NCI-H774 (cell line): ENCODE measurements around the gene HDAC7.
A peak's percentile ranks its signal among the peaks of the same experiment; 100 is the strongest.
"Not testable (repeated sequence)": the region's sequence is repeated elsewhere in the genome, so short reads cannot be mapped to it uniquely, and the experiment has no call there.

Experiments
- DNase-seq: peaks from one replicate; lab custom pipeline; 2025; lab: John Stamatoyannopoulos, UW

The HDAC7 gene

DNA sequence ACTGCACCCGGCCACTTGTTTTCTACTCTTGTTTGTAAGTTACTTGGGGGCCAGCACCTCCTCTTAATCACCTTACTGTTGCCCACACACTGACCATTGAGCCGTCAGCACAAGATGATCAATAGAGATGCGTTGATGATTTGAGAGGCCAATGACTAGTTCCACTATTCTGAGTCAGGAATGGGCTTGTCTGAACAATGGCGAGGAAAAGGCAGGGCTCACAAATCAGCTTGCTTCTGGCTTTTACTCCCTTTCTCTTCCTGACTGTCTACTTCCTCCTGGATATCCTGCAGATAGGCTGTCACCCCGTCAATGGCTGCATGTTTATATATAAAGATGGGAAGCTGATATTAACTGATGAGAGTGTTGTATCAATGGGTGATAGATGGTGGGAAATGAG, 29.1 kb upstream of the HDAC7 start:
- no peak for DNase-seq

DNA sequence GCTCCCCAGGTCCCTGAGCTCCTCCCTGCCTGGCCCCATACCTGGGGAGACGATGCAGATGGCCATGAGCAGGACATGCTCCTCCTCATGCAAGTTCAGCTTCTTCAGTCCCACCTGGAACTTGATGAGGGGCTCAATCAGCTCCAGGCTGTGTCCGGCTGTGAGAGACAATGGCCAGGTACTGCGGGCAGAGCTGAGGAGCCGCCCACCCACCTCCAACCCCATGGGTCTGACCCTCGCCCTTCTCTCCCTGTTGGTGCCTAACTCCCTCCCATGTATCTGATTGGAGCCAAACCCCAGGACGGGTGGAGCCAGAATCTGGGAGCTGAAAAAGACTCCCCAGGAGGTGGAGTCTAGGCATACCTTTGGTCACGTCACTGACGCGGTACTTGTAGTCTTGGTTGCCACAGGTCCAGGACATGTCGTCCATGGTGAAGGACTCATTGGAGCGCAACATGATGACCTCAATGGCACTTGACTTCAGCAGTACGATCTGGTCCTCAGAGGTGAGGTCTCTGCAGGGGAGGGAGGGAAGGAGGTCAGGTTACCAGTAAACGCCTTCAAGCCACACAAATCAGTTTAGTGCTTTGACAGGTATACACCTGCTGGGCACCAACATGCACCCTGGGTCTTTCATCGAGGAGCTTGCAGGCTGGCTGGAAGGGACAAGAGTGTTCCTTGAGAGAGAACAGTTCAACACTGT, 26.7 kb upstream of the HDAC7 start:
- no peak for DNase-seq

DNA sequence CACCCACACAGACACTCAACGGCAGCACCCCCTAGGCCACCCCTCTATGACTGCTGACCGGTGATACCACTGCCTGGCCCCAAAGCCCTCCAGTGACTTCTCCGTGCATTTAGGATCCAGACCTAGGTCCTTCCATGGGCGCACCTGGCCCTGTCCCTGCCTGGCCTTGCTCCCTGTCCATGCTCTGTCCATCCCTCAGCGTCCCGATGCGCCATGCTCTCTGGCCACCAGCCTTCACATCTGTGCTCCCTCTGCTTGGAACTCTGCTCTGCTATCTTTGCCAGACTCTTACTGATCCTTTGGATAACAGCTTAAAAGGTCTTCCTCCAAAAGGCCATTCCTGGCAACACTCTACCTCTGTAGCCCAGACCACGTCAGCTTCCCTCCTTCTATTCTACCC, 25.4 kb upstream of the HDAC7 start:
- no peak for DNase-seq

DNA sequence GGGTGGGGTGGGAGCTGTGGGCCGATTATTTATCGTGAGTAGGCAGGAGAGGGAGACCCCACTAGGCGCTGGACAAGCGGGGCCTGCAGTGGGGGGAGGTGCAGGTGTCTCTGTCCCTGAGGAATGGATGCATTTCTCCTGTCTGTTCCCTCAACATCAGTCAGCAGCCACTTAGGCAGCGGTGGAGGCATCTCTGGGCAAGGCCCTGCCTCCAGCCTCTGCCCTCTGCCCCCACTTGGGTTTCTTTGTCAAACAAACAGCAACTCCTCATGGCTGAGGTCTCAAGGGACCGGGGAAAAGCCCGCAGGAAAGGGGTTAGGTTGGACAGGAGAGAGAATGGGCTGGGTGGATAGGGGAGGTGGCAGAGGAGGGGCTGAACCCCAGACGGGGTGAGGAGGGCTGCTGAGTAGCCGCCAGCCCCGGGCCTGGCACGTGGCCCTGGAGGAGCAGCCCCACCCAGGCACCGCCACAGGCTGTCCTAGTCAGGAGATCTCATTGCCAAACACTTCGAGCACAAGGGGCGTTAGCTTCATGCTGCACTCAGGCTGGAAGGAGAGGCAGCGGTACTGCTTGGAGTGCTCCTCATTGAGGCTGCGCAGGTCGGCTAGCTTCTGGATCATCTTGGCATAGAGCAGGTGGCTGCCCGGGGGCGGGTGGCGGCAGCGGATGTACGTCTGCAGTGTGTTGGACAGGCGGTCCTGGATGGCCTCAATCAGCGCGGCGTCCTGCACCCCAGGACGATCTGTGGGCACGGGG, 24.7 kb upstream of the HDAC7 start:
- DNase-seq: no peak

DNA sequence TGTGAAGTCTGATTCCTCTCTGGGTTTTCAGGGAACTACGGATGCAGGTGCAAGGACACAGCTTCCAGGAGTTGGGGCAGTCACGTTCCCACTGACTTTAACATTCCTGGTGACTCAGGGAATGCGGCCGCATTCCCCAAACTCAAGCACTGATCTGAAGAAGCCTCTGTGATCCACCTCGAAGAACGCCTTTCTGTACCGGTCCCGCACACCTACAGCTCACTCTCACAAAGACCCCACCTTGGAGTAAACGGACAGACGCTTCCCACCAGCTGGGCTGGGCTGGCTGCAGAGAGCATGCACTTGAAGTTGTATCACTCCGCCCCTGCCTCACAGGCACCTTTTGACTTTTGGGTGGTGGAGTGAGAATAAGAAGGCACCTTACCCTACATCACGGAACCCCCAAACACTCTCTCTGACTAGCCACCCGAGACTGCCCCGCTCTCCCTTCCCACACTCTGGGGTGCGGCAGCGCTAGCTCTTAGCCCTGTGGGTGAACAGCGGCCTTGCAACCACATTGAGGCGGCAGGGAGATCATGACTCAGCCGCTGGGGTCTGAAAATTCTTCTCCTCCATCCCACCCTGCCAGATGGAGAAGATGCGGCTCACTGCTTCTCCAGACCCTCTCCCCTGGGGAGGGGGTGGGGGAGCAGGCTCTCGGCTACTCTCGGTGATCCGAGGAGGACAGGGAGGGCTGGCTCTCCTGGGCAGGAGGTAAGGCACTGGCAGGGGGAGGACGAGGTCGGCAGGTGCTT, 23.7 kb upstream of the HDAC7 start:
- no peak for DNase-seq

DNA sequence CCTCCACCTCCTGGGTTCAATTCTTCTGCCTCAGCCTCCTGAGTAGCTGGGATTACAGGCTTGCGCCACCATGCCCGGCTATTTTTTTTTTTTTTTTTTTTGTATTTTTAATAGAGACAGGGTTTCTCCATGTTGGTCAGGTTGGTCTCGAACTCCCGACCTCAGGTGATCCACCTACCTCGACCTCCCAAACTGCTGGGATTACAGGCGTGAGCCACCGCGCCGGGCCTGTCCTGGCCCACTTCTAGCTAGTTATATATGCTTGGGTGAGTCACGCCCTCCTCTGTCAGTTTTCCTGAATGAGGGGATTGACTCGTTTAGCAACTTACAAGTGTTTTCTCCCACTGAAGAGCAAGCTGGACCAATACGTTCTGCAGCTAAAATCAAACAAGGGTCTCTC, 22.8 kb upstream of the HDAC7 start:
- not testable (repeated sequence) for DNase-seq

DNA sequence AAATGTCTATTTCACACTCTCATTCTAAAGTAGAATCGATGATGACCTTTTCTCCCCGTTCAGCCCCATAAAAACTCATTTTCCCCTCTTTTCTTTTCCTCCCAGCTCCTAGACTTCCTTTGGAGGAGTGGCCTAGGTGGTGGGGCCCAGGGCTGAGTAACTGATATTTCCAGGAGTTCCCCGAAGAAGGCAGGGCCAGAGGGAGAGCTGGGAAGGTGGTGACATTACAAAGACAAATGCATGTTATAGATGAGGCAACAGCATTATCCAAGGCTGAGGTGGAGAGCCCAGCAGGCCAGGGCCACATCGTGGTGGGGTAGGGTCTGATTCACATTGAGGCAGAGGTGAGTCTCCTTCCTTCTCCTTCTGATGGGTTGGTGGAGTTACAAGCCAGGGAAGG, 22.2 kb upstream of the HDAC7 start:
- DNase-seq: no peak

DNA sequence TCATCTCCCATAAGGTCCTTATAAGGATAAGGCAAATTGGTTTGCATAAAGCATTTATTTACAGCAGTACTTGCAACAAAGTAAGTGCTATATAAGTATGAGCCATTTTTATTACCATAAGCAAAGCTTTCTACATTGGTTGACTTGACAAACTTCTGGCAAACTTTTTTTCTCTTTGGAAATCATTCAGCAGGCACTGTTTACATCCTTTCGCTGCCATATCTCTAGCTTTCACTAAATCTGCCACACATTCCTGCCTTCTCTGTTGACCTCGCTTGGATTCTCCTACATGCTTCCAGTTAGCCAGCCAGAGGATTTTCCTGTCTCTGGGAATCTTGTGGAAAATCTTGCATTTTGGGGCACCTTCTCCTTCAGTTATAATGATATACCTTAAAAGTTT, 21.8 kb upstream of the HDAC7 start:
- DNase-seq: no peak

DNA sequence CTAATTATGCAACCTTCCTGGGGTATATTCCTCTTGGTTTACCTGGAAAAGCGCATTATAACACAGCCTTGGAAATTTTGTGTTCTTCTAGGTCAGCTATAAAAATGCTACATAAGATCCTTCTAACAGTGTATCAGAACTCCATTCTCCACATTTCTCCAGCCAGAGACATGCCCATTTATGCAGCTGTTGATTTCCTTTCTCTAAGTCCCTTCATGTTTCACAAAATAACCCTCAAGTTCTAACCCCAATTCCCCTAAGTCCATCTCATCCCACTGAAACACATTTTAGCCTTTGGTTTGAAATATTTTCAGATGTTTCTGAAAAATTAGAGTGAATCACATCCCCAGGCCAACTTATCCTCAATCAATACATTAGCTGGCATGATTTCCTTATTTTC, 20.9 kb upstream of the HDAC7 start:
- no peak for DNase-seq

DNA sequence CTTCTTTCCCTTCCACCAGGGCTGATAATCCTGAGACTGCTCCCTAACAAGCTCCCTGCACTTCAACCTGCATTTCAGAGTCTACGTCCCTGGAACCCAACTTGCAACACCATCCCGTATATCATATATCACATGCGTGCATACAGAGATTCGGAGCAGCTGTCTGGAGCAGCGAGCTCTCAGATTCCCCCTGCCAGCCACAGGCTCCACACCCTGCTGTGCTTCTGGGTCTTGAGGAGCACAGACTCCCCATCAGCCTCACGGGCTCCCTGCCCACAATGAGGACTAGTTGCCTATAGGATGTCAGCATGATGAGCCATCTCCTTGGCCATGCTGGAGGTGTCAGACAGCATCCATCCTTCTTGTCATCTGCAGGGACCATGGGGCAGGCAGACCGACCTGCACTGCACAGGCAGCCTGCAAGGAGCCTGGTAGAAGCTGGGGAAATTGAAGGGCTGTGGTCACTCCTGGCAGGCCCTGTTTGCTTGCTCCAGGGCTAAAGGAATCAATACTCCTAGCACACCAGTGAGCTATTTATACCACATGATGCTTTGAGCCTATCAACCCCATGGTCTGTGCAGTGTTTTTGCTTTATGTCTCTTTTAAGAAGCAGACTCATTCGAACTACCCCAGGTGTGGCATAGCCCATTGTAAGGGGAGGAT, 19.6 kb upstream of the HDAC7 start:
- DNase-seq: no peak

DNA sequence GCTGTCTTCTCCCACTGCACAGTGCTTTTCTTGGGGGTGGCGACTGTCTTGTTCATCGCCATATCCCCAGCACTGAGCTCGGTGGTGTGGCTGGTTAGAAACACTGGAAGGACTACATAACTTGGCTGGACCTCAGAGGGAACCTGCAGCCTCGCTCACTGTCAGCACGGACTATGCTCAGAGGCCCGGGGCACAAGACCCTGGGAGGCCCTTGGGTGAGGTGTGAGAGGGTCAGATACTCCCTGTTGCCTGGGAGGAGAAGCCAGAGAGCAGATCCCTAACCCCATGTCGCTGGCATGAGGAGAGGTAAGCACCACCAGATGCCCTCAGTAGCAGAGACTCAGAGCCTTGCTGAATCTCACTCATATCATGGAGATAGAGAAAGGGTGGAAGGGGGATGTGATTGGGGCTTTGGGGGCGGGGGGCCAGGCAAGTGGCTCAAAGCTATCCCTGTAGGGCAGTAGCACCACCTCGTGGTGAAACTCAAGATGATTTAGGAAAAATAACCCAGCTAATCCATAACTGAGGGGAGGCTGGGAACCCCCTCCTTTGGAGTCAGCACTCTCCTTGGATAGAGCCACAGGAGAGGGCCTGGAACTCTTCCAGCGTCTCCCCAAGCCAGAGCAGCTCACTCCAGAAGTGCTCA, 18.7 kb upstream of the HDAC7 start:
- DNase-seq: no peak

DNA sequence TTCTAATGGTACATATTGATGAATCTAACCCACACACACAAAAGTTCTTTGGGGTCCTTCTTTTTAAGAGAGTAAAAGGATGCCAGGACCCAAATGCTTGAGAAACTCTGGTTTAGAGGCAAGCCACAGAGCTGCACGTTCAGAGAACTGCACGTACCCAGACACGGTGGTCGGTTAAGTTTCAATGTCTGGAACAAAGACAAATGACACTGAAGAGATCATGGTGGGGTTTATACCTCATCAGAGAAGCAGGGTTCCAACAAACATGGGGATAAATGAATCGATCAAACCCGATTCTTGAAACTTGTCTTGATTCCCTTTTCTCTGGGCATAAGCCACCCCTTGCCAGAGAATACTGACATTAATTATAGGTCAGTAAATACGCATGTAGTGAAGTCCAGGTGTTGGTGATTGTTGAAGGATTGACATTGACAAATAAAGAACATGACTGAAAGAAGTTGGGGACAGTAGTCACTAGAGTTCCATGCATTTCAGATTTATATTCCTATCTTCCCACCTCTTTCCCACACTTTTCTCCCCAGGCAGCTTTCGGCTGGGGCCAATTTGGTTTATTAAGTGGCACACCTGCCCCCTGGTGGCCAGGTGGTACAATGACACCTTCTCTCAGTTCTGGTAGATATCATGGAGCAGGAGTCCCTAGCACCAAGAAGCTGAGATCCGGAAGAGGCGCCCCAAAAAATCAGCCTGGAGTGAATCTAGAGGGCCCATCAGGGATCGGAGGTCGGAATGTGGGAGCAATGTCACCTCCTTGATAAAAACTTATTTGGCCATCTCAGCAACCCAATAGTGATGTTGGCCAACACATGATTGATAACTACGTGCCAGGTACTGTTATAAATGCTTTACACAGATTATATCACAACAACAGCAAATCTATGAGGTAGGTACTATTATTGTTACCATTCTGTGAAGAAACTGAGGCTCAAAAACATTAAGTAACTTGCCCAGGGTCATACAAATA, 17.8 kb upstream of the HDAC7 start:
- peak; percentile 54 for DNase-seq

DNA sequence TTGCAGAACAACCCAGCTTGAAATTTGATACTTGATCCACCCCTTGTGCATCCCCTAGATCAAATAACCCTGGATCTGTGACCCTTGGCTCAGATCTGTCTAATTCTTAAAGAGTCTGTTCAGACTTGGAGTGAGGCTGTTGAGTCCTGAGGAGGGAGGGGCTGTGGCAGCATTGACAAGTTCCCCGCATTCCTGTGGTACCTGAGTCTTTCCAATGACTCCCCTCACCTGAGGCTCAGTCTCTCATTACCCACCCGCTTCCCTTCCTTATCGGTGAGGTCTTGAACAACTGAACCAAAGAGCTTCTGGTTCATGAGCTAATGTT, 16.1 kb upstream of the HDAC7 start:
- no peak for DNase-seq

DNA sequence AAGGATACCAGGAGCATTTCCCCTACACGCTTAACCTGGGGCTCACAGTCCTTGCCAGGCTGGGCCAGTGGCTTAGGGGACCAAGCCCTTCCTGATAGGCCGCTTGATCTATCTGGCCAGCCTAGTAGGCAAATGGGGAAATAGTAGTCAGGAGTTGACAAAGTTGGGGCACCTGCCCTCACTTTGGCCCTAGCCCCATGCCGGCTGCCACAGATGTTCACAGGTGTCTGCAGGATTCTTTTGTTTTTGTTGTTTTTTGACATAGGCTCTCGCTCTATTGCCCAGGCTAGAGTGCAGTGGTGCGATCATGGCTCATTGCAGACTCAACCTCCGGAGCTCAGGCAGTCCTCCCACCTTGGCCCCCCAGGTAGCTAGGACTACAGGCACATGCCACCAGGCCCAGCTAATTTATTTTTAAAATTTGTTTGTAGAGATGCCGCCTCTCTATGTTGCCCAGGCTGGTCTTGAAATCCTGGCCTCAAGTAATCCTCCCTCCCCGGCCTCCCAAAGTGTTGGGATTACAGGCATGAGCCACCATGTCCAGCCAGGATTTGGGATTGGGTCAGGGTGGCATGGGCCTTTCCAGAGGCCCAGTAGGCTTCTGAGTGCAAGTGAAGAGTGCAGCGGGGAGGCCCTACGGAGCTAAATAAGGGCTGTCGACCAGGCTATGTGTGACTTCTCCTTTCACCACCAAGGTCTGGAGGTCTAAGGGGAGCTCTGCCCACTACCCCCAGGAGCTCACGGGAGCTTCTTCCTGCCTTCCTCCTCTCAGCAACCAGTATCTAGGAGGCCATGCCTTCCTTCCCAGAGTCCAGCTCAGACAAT, 15.5 kb upstream of the HDAC7 start:
- no peak for DNase-seq

DNA sequence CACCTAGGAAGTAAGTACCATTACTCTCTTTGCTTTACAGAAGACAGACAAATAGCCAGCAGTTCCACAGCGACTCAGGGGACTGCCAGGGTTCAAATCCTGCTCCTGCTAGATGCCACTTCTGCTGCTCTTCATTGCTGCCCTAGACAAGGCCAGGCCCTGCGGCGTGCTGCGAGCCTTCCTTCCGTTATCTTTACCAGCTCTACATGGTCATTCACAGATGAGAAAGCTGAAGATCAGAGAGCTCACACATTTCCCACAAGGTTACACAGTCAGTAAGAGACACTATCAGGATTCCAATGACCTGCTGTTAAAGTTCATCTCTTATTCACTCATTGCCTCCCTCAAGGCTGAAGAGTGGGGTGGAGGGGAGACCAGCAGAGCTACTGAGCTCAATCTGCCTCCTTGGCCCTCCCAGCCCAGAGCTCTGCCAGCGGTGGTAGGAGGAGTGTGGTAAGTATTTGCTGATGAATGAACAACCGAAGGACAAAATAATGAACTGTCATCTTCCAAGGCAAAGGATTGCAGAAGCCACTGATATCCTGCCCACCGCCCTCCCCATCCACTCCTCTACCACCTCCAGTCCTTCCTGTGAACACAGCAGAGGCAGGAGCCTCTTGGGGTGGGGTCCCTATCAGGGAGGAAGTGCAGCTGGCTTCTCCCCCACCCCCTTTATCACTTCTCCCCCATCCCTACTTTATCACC, 14.6 kb upstream of the HDAC7 start:
- no peak for DNase-seq

DNA sequence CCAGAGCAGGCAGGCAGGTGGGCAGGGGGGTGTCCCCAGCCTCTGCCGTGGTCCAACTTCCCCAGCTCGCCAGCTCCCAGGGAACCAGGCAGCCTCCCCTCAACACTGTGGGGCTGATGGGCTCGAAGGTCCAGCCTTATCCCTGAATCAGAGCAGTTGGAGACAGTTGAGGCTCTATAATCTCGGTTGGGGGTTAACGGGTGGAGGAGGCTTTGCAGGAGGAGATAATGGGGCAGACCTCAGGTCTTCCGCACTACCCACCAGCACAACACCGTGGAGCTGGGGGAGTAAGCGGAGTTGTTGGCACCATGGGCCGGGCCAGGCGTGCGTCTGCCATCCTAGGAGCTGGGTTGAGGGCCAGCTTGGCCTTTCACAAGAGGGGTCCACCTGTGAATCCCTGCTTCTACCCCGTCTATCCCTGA, 13.9 kb upstream of the HDAC7 start:
- DNase-seq: no peak

DNA sequence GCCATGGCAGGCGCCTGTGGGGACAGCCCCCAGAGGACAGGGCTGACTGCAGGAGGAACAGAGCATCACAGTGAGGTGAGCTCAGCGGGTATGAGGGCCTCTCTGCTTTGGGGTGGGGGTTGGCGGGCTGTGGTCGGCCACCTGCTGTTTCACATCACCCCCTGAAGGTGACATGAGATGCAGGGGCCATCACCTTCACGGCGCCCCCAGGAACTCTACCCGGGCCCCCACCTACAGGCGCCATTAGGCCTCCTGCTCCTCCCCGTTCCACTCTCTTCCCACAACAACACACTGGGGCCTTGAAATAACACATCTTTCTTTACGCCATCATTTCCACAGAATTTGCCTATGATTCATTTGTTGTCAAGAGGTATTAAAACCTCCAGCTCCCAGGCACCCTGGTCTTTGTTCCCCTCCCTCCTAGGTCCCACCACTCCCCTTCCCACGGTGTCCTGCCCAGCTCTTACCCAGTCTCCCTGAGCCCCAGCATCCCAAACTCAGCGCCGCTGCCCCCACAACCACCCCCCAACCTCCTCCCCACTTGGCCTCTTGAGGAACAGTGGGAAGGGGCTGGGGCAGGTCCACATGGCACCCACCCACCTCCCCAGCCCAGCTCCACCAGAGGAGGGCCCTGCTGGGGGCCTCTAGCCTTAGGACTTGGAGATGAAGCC, 12.7 kb upstream of the HDAC7 start:
- no peak for DNase-seq

DNA sequence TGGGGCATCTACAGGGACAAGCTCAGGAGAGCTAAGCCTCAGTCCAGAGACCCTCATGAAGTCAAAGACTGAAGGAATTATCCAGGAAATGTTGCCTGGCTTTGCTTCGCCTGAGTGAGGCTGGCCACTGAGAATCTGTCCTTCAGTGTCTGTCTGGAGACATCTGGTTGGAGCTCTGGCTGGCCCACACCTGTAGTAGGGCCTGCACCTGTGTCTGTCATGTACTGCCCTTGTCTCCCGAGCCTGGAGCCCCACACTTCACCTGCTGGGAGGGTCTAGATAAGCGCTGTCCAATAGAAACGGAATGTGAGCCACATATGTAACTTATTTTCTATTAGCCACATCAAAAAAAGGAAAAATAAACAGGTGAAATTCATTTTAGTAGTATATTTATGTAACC, 9.9 kb upstream of the HDAC7 start:
- no peak for DNase-seq

DNA sequence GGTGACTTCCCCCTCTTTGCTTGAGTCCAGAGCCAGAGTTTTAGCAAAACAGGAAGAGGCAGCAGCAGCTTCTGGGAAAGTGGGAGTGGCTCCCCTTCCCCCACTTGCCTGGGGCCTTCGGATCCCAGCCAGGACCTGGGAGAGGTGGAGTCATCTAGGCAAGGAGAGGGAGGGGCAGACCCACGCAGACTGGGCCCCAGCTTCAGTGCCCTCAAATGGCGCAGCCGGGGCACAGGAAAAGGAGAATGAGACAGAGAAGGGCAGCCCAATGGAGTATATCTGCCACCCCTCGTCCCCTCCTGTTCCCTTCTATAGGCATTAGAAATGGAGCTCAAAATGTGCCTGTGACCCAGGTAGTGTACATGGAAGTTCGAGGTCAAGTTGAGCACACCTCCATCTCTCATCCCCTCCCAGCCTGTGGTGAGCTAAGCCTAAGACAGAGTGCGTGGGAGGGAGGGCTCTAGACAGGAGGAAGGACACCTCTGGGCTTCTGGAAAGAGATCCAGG, 9.3 kb upstream of the HDAC7 start:
- DNase-seq: no peak
